ENCODE data around the gene CRTC2.

DNA sequence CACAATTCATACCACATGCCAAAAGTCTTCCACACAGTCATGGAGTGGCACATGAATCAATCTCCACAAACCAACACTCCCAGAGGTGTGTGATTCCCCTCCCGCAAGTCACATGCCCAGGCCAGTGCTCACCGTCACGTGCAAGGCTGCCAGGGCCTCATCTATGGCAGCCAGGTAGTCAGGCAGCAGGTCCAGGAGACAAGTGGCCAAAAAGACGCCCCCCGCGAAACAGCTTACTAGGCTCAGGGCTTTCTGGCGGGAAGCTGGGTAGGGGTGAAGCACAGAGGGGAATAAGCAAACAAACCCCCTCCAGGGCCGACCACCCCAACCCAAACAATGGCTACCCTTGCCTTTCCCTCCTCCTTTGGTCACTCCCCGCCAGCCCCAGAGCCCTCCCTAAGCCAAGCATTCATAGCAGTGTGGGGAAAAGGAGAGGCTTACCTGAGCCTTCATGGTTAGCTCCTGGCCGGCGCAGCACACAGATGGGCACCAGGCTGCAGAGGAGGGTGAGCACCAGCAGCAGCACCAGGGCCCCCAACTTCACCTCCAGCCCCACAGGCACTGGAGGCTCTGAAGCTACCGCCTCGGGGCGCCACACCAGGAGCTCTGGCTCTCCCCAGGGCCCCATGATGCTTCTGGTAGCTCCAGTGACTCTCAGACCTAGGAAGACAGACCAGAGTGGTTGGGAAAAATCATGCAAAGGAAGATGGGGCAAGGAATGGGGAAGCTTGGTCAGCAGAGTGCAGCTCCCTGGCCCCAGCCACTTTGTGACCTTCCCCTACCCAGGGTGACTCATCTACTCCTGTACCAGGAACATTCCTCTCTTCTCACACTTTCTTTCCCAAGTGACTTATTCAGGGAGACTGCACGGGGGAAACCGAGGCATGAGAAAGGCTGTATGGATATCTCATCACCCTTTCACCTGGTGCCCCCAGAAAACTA lies 3.9 kb upstream of the CRTC2 start:
- TF ChIP-seq POLR2A (IDR thresholded peaks at IDR 0.05) = no peak
- TF ChIP-seq, protein P1, sequence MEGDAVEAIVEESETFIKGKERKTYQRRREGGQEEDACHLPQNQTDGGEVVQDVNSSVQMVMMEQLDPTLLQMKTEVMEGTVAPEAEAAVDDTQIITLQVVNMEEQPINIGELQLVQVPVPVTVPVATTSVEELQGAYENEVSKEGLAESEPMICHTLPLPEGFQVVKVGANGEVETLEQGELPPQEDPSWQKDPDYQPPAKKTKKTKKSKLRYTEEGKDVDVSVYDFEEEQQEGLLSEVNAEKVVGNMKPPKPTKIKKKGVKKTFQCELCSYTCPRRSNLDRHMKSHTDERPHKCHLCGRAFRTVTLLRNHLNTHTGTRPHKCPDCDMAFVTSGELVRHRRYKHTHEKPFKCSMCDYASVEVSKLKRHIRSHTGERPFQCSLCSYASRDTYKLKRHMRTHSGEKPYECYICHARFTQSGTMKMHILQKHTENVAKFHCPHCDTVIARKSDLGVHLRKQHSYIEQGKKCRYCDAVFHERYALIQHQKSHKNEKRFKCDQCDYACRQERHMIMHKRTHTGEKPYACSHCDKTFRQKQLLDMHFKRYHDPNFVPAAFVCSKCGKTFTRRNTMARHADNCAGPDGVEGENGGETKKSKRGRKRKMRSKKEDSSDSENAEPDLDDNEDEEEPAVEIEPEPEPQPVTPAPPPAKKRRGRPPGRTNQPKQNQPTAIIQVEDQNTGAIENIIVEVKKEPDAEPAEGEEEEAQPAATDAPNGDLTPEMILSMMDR (IDR thresholded peaks at IDR 0.05) = no peak

Data from breast epithelium (tissue), 3 donors.